ENCODE results near the gene PEAR1. TPM values are rescaled to one million over a fixed set of nuclear protein-coding genes. Genes with fewer than 3 reads are reported as not detected.

Gene PEAR1
- total and polyA plus RNA-seq, 9 donors: 12.2 to 35.0 (median 27.7) TPM

DNA sequence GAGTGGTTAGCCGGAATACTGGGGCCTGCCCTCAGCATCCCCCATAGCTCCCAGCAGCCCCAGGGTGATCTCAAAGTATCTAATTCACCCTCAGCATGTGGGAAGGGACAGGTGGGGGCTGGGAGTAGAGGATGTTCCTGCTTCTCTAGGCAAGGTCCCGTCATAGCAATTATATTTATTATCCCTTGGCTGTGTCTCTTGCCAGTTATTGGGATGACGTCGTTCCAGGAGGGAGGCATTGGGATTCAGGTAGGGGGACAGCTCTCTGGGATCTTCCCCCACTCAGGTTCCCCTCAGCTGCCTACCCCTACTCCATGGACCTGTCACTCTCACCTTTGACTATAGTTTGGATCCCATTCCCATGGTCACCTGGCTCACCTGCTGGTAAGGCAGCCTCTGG, 11.9 kb upstream of the PEAR1 start:
- H3K27ac ChIP-seq (ENCODE audit: low read length): no peak overlapping the region
- no peak for DNase-seq
- H3K4me3 ChIP-seq (ENCODE audit: low read length): no peak overlapping the region
- peaks cover 28% of the 10 kb centered on the region for H3K27me3 ChIP-seq (ENCODE audit: control insufficient read depth, insufficient read depth, low read length)
- peaks cover 23% of the 10 kb centered on the region for H3K4me1 ChIP-seq (ENCODE audit: control insufficient read depth, insufficient read depth, low read length)
- no peaks in the 10 kb centered on the region for H3K9me3 ChIP-seq (replicated peaks; ENCODE audit: control insufficient read depth, low read depth, low read length)
- no CpG with 5 or more reads among the region's 4 CpGs for WGBS (ENCODE audit: insufficient coverage)
- no peaks in the 10 kb centered on the region for H3K36me3 ChIP-seq (ENCODE audit: control insufficient read depth, insufficient read depth, low read length)

DNA sequence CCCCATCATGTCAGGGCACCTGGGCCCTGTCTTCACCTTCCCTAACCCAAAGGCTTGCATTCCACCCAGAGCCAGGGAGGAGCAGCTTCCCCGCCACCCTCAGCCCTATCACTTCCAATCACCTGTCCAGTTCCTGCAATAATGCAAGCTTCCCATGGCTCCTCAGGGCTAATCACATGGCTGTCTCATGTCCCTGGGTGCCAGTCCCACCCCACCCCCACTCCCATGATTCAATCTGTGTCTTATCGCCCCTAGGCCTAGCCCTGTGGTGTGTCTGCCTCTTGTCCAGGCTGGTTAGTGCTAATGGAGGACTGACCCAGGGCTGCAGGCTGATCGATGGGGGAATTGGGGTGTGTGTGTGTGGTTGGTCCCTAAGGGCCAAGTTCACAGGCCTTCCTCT, 11.0 kb upstream of the PEAR1 start:
- no peak for DNase-seq
- H3K27me3 ChIP-seq (ENCODE audit: control insufficient read depth, insufficient read depth, low read length): peaks cover 27% of the 10 kb centered on the region
- WGBS (ENCODE audit: insufficient coverage): 67% methylated on average over 2 of the region's 3 CpGs
- peaks cover 30% of the 10 kb centered on the region for H3K4me1 ChIP-seq (ENCODE audit: control insufficient read depth, insufficient read depth, low read length)
- H3K36me3 ChIP-seq (ENCODE audit: control insufficient read depth, insufficient read depth, low read length): no peaks in the 10 kb centered on the region
- H3K4me3 ChIP-seq (ENCODE audit: low read length): no peak overlapping the region
- no peak overlapping the region for H3K27ac ChIP-seq (ENCODE audit: low read length)
- no peaks in the 10 kb centered on the region for H3K9me3 ChIP-seq (replicated peaks; ENCODE audit: control insufficient read depth, low read depth, low read length)

DNA sequence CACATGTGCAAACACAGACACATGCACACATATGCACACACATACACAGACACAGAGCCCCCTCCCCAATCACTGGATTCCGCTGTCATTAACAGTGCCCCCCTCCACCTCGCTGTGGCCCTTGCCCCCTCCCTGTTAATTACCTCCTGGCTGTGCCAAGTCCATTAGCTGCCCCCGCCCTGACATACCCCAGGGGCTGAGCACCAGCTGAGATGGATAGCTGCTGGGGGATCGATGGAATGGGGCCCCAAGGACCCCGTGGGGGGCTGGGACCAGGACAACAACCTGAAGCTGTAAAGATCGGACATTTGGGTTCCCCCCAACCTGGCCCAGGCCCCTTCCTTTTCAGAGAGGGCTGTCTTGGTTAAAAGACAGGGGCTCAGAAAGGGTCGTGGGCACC, 9.6 kb upstream of the PEAR1 start:
- Histone ChIP-seq H3K9me3 (replicated peaks; ENCODE audit: control insufficient read depth, low read depth, low read length) (no peaks in the 10 kb centered on the region), H3K27me3 (ENCODE audit: control insufficient read depth, insufficient read depth, low read length) (peaks cover 18% of the 10 kb centered on the region), H3K36me3 (ENCODE audit: control insufficient read depth, insufficient read depth, low read length) (no peaks in the 10 kb centered on the region), H3K4me1 (ENCODE audit: control insufficient read depth, insufficient read depth, low read length) (peaks cover 30% of the 10 kb centered on the region), H3K4me3 (ENCODE audit: low read length) (no peak overlapping the region), H3K27ac (ENCODE audit: low read length) (no peak overlapping the region)
- no peak for DNase-seq
- WGBS (ENCODE audit: insufficient coverage): 64% methylated on average over 4 of the region's 7 CpGs

DNA sequence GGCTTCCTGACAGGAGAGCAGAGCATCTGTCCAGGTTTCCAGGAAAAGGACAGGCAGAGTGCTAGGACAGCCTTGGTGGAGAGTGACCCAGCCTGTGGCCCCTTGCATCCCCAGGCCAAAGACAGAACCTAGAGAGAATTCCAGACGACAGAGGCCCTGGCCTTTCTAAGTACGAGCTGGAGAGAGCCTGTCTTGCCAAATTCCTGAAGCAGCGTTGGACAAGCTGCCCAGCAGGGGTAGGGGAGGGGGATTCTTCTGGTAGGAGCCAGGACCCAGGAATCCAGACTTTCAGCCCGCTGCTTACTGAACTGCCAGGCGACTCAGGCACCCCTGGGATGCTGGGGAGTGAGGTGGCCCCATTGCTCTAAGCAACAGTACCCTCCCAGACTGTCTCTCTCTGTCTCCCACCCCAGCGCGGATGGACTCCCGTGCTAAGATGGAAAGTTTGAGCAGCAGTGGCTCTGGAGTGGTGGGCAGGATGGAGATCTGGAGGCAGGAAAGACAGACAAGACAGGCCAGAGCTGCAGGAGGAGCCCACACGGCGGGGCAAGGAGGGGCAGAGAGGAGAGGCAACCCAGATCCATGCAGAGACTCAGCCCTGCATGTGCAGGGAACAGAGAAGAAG, 8.8 kb upstream of the PEAR1 start:
- Histone ChIP-seq H3K27me3 (ENCODE audit: control insufficient read depth, insufficient read depth, low read length) (peaks cover 16% of the 10 kb centered on the region), H3K36me3 (ENCODE audit: control insufficient read depth, insufficient read depth, low read length) (no peaks in the 10 kb centered on the region), H3K9me3 (replicated peaks; ENCODE audit: control insufficient read depth, low read depth, low read length) (no peaks in the 10 kb centered on the region), H3K4me1 (ENCODE audit: control insufficient read depth, insufficient read depth, low read length) (peaks cover 30% of the 10 kb centered on the region), H3K4me3 (ENCODE audit: low read length) (no peak overlapping the region), H3K27ac (ENCODE audit: low read length) (peak overlapping the region; percentile 42)
- DNase-seq: peak; percentile 57
- 22% methylated on average over 5 of the region's 10 CpGs for WGBS (ENCODE audit: insufficient coverage)

DNA sequence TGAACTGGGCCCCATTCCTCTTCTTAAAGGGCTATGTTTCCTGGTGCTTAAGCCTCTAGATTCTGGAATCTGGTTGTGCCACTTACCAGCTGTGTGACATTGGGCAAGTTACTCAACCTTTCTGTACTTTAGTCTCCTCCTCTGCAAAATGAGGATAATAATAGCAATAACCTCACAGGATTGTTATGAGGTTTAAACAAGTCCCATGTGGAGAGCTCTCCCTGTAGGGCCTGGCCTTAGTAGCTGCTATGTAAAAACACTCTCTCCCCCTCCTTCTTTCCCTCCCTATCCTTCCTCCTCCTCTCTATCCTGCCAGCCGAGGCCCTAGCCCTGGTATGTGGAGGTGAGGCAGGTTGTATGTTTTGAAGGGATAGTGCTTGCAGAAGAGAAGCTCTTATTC, 8.2 kb upstream of the PEAR1 start:
- Histone ChIP-seq H3K27ac (ENCODE audit: low read length) (no peak overlapping the region), H3K4me3 (ENCODE audit: low read length) (no peak overlapping the region), H3K36me3 (ENCODE audit: control insufficient read depth, insufficient read depth, low read length) (no peaks in the 10 kb centered on the region), H3K27me3 (ENCODE audit: control insufficient read depth, insufficient read depth, low read length) (peaks cover 16% of the 10 kb centered on the region), H3K9me3 (replicated peaks; ENCODE audit: control insufficient read depth, low read depth, low read length) (no peaks in the 10 kb centered on the region), H3K4me1 (ENCODE audit: control insufficient read depth, insufficient read depth, low read length) (peaks cover 34% of the 10 kb centered on the region)
- no peak for DNase-seq
- no CpG with 5 or more reads among the region's 1 CpG for WGBS (ENCODE audit: insufficient coverage)

DNA sequence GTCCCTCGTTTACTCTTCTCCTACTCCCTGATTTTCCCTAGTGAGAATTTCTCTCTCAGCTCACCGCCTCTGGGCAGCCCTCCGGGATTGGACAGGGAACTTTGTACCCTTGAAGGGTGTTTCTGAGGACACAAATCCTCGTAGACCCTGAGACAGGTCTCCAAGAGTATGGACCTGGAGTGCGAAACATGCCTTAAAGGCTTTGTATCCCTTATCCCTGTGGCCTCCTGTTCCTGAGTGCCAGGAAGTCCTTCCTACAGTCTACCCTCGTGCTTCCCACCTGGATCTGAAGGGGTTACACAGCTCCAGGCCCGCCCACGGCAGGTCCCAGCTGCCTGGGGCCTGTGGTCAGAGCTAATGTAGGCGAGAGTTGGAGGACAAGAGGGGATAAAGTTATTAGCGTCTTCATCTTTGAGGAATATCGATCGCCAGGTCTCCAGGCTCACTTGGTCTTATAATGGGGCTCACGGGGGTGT, 7.6 kb upstream of the PEAR1 start:
- Histone ChIP-seq H3K9me3 (replicated peaks; ENCODE audit: control insufficient read depth, low read depth, low read length) (no peaks in the 10 kb centered on the region), H3K4me1 (ENCODE audit: control insufficient read depth, insufficient read depth, low read length) (peaks cover 31% of the 10 kb centered on the region), H3K27ac (ENCODE audit: low read length) (no peak overlapping the region), H3K4me3 (ENCODE audit: low read length) (no peak overlapping the region), H3K27me3 (ENCODE audit: control insufficient read depth, insufficient read depth, low read length) (peaks cover 16% of the 10 kb centered on the region), H3K36me3 (ENCODE audit: control insufficient read depth, insufficient read depth, low read length) (no peaks in the 10 kb centered on the region)
- 84% methylated on average over 5 of the region's 13 CpGs for WGBS (ENCODE audit: insufficient coverage)
- no peak for DNase-seq

DNA sequence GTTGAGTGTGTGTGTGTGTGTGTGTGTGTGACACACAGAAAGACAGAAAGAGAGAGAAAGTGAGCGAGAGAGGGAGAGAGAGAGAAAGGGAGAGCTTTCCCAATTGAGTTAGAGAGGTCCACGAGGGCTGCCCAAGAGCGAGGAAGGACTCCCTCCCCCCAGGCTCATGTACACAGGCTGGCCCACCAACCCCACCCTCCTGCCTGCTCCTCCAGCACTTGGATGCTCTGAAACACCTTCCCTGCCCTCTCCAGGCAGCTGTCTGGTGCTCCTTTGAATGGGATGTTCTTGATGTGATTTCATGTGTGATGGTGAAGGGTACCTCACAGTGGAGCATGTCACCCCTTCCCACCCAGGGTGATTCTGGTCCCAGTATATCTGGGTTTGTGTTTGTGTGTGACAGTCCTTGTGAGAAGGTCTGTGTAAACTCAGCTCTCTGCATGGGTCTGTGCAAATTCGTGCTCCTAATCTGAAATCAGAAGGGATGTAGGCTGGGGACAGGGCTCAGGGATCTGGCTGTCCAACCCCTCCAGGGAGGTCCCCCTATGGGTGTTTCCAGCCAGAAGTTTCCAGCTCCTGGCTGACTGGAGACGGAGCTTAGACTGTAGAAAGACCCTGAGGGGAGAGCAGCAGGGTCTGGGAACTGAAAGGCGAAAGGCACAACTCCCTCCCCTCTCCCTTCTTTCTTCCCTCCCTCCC, 6.8 kb upstream of the PEAR1 start:
- 14% methylated on average over 1 of the region's 6 CpGs for WGBS (ENCODE audit: insufficient coverage)

DNA sequence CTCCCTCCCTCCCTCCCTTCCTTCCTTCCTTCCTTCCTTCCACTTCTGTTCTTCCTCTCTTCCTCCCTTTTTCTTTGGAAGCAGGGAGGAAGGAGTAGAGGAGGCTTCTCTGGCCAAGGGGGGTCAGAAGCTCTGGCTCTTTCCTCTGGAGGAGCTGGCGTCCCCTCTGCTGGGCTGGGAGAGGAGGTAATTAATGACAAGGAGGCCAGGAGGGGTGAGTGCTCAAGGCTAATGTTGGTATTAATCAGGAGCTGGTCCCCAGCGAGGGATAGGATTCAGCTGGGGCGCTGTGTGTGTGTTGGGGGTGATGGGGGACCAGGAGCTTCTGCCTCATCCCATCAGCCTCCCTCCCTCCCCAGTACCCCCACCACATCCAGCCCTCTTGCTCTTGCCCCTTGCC, 6.2 kb upstream of the PEAR1 start:
- H3K36me3 ChIP-seq (ENCODE audit: control insufficient read depth, insufficient read depth, low read length): no peaks in the 10 kb centered on the region
- no peak overlapping the region for H3K27ac ChIP-seq (ENCODE audit: low read length)
- WGBS (ENCODE audit: insufficient coverage): no CpG with 5 or more reads among the region's 3 CpGs
- DNase-seq: no peak
- H3K9me3 ChIP-seq (replicated peaks; ENCODE audit: control insufficient read depth, low read depth, low read length): no peaks in the 10 kb centered on the region
- peaks cover 37% of the 10 kb centered on the region for H3K4me1 ChIP-seq (ENCODE audit: control insufficient read depth, insufficient read depth, low read length)
- H3K4me3 ChIP-seq (ENCODE audit: low read length): no peak overlapping the region
- H3K27me3 ChIP-seq (ENCODE audit: control insufficient read depth, insufficient read depth, low read length): peaks cover 24% of the 10 kb centered on the region

More for the DNA sequence above, 6.8 kb upstream of the PEAR1 start:
- peaks cover 18% of the 10 kb centered on the region for H3K27me3 ChIP-seq (ENCODE audit: control insufficient read depth, insufficient read depth, low read length)
- H3K4me3 ChIP-seq (ENCODE audit: low read length): no peak overlapping the region
- no peaks in the 10 kb centered on the region for H3K9me3 ChIP-seq (replicated peaks; ENCODE audit: control insufficient read depth, low read depth, low read length)
- DNase-seq: no peak
- H3K4me1 ChIP-seq (ENCODE audit: control insufficient read depth, insufficient read depth, low read length): peaks cover 31% of the 10 kb centered on the region
- no peak overlapping the region for H3K27ac ChIP-seq (ENCODE audit: low read length)
- no peaks in the 10 kb centered on the region for H3K36me3 ChIP-seq (ENCODE audit: control insufficient read depth, insufficient read depth, low read length)

DNA sequence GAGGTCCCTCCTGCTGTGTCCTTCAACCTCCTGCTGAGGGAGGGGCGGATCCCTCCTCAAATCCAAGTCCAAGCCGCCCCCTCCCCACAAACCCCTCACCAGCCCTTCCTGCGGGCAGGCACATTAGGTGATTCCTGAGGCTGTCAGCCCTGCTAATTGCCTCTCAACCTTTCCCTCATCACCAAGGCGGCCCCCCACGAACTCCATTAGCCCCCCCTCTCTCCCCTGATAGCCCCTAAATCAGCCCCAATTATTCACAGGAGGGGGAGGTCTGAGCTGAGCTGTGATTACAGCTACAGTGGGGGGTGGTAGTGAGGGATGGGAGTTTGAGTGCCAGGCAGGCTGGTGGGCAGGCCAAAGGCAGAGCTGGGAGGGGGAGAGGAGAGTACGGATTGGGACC, 5.8 kb upstream of the PEAR1 start:
- H3K4me3 ChIP-seq (ENCODE audit: low read length): no peak overlapping the region
- H3K27me3 ChIP-seq (ENCODE audit: control insufficient read depth, insufficient read depth, low read length): peaks cover 28% of the 10 kb centered on the region
- H3K27ac ChIP-seq (ENCODE audit: low read length): no peak overlapping the region
- H3K36me3 ChIP-seq (ENCODE audit: control insufficient read depth, insufficient read depth, low read length): no peaks in the 10 kb centered on the region
- H3K4me1 ChIP-seq (ENCODE audit: control insufficient read depth, insufficient read depth, low read length): peaks cover 40% of the 10 kb centered on the region
- no peaks in the 10 kb centered on the region for H3K9me3 ChIP-seq (replicated peaks; ENCODE audit: control insufficient read depth, low read depth, low read length)
- no peak for DNase-seq
- WGBS (ENCODE audit: insufficient coverage): 40% methylated on average over 3 of the region's 6 CpGs

DNA sequence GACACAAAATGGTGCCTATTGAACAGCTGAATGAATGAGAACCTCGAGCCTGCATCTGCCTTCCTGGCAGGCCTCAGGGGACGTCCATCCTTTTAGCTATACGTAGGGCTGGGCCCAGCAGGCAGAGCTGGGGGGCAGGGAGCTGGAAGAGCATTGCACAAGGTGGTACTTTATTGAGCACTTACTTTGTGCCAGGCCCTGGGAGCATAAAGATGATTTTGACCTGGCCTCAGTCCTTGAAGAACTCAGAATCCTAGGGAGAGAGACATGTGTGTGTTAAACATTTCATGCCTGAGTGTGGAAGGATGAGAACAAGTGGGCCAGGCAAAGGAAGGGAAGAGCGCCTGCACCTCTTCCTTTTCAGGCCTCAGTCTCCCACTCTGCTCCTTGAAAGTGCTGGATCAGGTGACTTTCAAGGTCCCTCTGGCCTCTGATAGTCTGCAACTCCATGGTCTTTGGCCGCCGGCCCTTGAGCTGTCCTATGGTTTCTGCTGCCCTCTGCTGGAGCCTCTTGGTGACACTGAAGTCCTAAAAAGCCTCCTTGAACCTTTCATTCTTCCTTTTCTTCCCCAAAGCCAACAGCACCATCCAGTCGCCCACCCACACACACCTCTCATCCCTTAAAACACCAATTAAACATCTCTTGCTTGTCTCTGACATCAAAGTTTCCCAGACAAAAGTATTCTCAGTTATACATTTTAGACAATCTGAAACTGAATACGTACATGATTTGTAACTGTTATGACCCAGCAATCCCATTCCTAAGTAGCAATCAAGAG, 3.5 kb upstream of the PEAR1 start:
- Histone ChIP-seq H3K9me3 (replicated peaks; ENCODE audit: control insufficient read depth, low read depth, low read length) (no peaks in the 10 kb centered on the region), H3K4me3 (ENCODE audit: low read length) (no peak overlapping the region), H3K36me3 (ENCODE audit: control insufficient read depth, insufficient read depth, low read length) (no peaks in the 10 kb centered on the region), H3K27me3 (ENCODE audit: control insufficient read depth, insufficient read depth, low read length) (peaks cover 37% of the 10 kb centered on the region), H3K4me1 (ENCODE audit: control insufficient read depth, insufficient read depth, low read length) (peaks cover 38% of the 10 kb centered on the region), H3K27ac (ENCODE audit: low read length) (no peak overlapping the region)
- 28% methylated on average over 6 of the region's 8 CpGs for WGBS (ENCODE audit: insufficient coverage)
- peak; percentile 91 for DNase-seq

Measured in muscle of leg (tissue), 11 donors.